Neural progenitor cell (in vitro differentiated cells): ENCODE data around the gene L1TD1. TPM values are rescaled to one million over a fixed set of nuclear protein-coding genes. Genes with fewer than 3 reads are reported as not detected.
"Not testable (repeated sequence)": the region's sequence is repeated elsewhere in the genome, so short reads cannot be mapped to it uniquely, and the experiment has no call there.

ENCODE experiments used
- DNase-seq: peaks from one replicate; pipeline ENCODE4 v3.0.0-alpha.2; 2016; ENCODE audit warnings: low spot score
- H2AFZ ChIP-seq: fragments of 200-600 bp; sonication (generic); replicated peaks from 2 replicates; pipeline ENCODE4 v1.6.1; 2016; ENCODE audit warnings: antibody characterized with exemption
- H3F3A ChIP-seq: fragments of 200-600 bp; sonication (generic); 2 replicates; pipeline ENCODE4 v1.6.1; 2016; ENCODE audit warnings: antibody characterized with exemption, low read depth
- H3K27ac ChIP-seq: fragments of 200-600 bp; sonication (generic); 2 replicates; pipeline ENCODE4 v1.5.1; 2016; ENCODE audit warnings: mild to moderate bottlenecking
- H3K27me3 ChIP-seq: fragments of 200-600 bp; sonication (generic); 2 replicates; pipeline ENCODE4 v1.6.1; 2016; ENCODE audit warnings: mild to moderate bottlenecking, moderate library complexity
- H3K36me3 ChIP-seq: fragments of 200-600 bp; sonication (generic); 2 replicates; pipeline ENCODE4 v1.5.1; 2016
- H3K4me1 ChIP-seq: fragments of 200-600 bp; sonication (generic); 2 replicates; pipeline ENCODE4 v1.6.1; 2016; ENCODE audit warnings: mixed run types
- H3K4me2 ChIP-seq: fragments of 200-600 bp; sonication (generic); 2 replicates; pipeline ENCODE4 v1.6.1; 2016
- H3K4me3 ChIP-seq: fragments of 200-600 bp; sonication (generic); 2 replicates; pipeline ENCODE4 v1.5.1; 2016
- H3K79me2 ChIP-seq: fragments of 200-600 bp; sonication (generic); 2 replicates; pipeline ENCODE4 v1.6.1; 2016; ENCODE audit warnings: low read depth
- H3K9ac ChIP-seq: fragments of 200-600 bp; sonication (generic); 2 replicates; pipeline ENCODE4 v1.6.1; 2016
- H3K9me3 ChIP-seq: fragments of 200-600 bp; sonication (generic); 2 replicates; pipeline ENCODE4 v1.5.1; 2016; ENCODE audit warnings: low read depth
- H4K20me1 ChIP-seq: fragments of 200-600 bp; sonication (generic); 2 replicates; pipeline ENCODE4 v1.6.1; 2016; ENCODE audit warnings: low read depth
- H3K27ac Mint-ChIP-seq: 3 replicates; pipeline ENCODE4 v1.8.0; 2021; ENCODE audit warnings: mixed read lengths
- H3K27me3 Mint-ChIP-seq: 2 replicates; pipeline ENCODE4 v1.8.0; 2022; ENCODE audit warnings: low read depth, mild to moderate bottlenecking, inconsistent platforms, moderate library complexity, mixed read lengths; ENCODE audit not compliant: insufficient read depth
- H3K36me3 Mint-ChIP-seq: 3 replicates; pipeline ENCODE4 v1.8.0; 2021; ENCODE audit warnings: mixed read lengths
- H3K4me1 Mint-ChIP-seq: 3 replicates; pipeline ENCODE4 v1.8.0; 2021; ENCODE audit warnings: mixed read lengths
- H3K4me3 Mint-ChIP-seq: 3 replicates; pipeline ENCODE4 v1.8.0; 2021; ENCODE audit warnings: mild to moderate bottlenecking, moderate library complexity, mixed read lengths
- H3K9me3 Mint-ChIP-seq: 3 replicates; pipeline ENCODE4 v1.8.0; 2020; ENCODE audit warnings: mixed read lengths
- CTCF ChIP-seq: fragments of 200-600 bp; sonication (generic); IDR thresholded peaks from 2 replicates; pipeline ENCODE4 v1.5.1; 2017; ENCODE audit warnings: antibody characterized with exemption, mild to moderate bottlenecking
- EZH2 ChIP-seq: fragments of 200-600 bp; sonication (generic); IDR thresholded peaks from 2 replicates; pipeline ENCODE4 v1.6.1; 2017; ENCODE audit warnings: antibody characterized with exemption, mild to moderate bottlenecking, moderate library complexity
- EZH2phosphoT487 ChIP-seq: fragments of 200-600 bp; sonication (generic); IDR thresholded peaks from 2 replicates; pipeline ENCODE4 v1.6.1; 2017; ENCODE audit warnings: antibody characterized with exemption
- total RNA-seq: library from RNA; depleted of rRNA; stranded (reverse); fragments of >200 nt; gene quantifications from 2 replicates; pipeline ENCODE4 v1.2.3, GENCODE V29; 2015; ENCODE audit warnings: low replicate concordance

L1TD1 gene
- total RNA-seq, 1 donor from 2014 or later, result 15.4 TPM

- Histone ChIP-seq H2AFZ (no peak overlapping the region), H3K4me1 (no peaks in the 10 kb centered on the region), H3K4me2 (no peak overlapping the region), H3K36me3 (peaks cover 14% of the 10 kb centered on the region), H3K4me3 (no peak overlapping the region), H3K9ac (no peak overlapping the region), H3K79me2 (no peaks in the 10 kb centered on the region), H3F3A (no peaks in the 10 kb centered on the region), H4K20me1 (no peaks in the 10 kb centered on the region), H3K27ac (no peak overlapping the region), H3K27me3 (no peaks in the 10 kb centered on the region), H3K9me3 (no peaks in the 10 kb centered on the region)
- H3K27ac Mint-ChIP-seq, result no peak overlapping the region
- TF ChIP-seq EZH2 (no peak), CTCF (no peak), EZH2phosphoT487 (no peak)
- H3K4me1 Mint-ChIP-seq, result no peaks in the 10 kb centered on the region
- no peak overlapping the region for H3K4me3 Mint-ChIP-seq
- peaks cover 5% of the 10 kb centered on the region for H3K27me3 Mint-ChIP-seq
- peaks cover 2% of the 10 kb centered on the region for H3K36me3 Mint-ChIP-seq
- no peak for DNase-seq
- peaks cover 29% of the 10 kb centered on the region for H3K9me3 Mint-ChIP-seq
These were observed 18.6 kb downstream of the L1TD1 start for GRCh38 chr1:62213075-62213914.

- Mint-ChIP-seq H3K36me3 (no peaks in the 10 kb centered on the region), H3K9me3 (peaks cover 5% of the 10 kb centered on the region), H3K4me1 (no peaks in the 10 kb centered on the region), H3K27ac (no peak overlapping the region), H3K27me3 (peaks cover 6% of the 10 kb centered on the region), H3K4me3 (no peak overlapping the region)
- H2AFZ ChIP-seq, result no peak overlapping the region
- no peaks in the 10 kb centered on the region for H3K4me1 ChIP-seq
- no peaks in the 10 kb centered on the region for H3K79me2 ChIP-seq
- no peak overlapping the region for H3K27ac ChIP-seq
- H3K9me3 ChIP-seq, result no peaks in the 10 kb centered on the region
- TF ChIP-seq CTCF (no peak), EZH2 (no peak), EZH2phosphoT487 (no peak)
- H3K9ac ChIP-seq, result no peak overlapping the region
- no peak overlapping the region for H3K4me3 ChIP-seq
- H4K20me1 ChIP-seq, result no peaks in the 10 kb centered on the region
- no peaks in the 10 kb centered on the region for H3F3A ChIP-seq
- H3K4me2 ChIP-seq, result no peak overlapping the region
- DNase-seq, result no peak
- H3K27me3 ChIP-seq, result no peaks in the 10 kb centered on the region
- no peaks in the 10 kb centered on the region for H3K36me3 ChIP-seq
These were observed 24.0 kb downstream of the L1TD1 start for GRCh38 chr1:62218604-62219003.

- H3K27ac Mint-ChIP-seq, H3K4me1 ChIP-seq, H3K36me3 Mint-ChIP-seq, H3K4me2 ChIP-seq, H3K27ac ChIP-seq, H3K9me3 ChIP-seq, H3K4me1 Mint-ChIP-seq, H3K27me3 Mint-ChIP-seq, DNase-seq, H3K27me3 ChIP-seq, H3K4me3 Mint-ChIP-seq, H3F3A ChIP-seq, H2AFZ ChIP-seq, H4K20me1 ChIP-seq, H3K79me2 ChIP-seq, H3K9me3 Mint-ChIP-seq, H3K36me3 ChIP-seq, H3K4me3 ChIP-seq, H3K9ac ChIP-seq: not testable (repeated sequence)
These were observed 25.8 kb downstream of the L1TD1 start for GRCh38 chr1:62220456-62220855.

DNA sequence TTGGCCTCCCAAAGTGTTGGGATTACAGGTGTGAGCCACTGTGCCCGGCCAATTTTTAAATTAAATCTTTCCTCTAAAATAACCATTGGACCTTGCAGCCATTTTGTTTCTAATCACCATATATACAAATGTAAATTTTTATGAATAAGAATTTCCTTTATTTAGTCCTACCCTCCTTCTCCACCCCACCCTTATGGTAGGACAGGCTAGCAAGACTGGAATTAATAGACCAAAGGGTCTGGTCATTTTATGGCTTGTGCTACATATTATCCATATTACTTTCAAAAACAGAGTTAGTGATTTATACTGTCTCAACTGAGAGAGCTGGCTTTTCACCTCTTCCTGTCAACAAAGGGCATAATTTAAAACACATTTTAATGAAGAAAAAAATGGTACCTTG is 26.5 kb downstream of the L1TD1 start:
- TF ChIP-seq EZH2 (no peak), CTCF (no peak), EZH2phosphoT487 (no peak)
- H3K4me3 Mint-ChIP-seq, result no peak overlapping the region

More for the DNA sequence above, 26.5 kb downstream of the L1TD1 start:
- Histone ChIP-seq H3F3A (no peaks in the 10 kb centered on the region), H3K9ac (no peak overlapping the region), H3K4me2 (no peak overlapping the region), H3K27me3 (no peaks in the 10 kb centered on the region), H3K4me3 (no peak overlapping the region), H3K4me1 (no peaks in the 10 kb centered on the region), H3K27ac (no peak overlapping the region), H2AFZ (no peak overlapping the region), H3K79me2 (no peaks in the 10 kb centered on the region), H4K20me1 (no peaks in the 10 kb centered on the region), H3K9me3 (no peaks in the 10 kb centered on the region), H3K36me3 (no peaks in the 10 kb centered on the region)
- no peak for DNase-seq
- H3K27me3 Mint-ChIP-seq, result peaks cover 3% of the 10 kb centered on the region
- no peaks in the 10 kb centered on the region for H3K4me1 Mint-ChIP-seq
- H3K36me3 Mint-ChIP-seq, result no peaks in the 10 kb centered on the region
- H3K27ac Mint-ChIP-seq, result no peak overlapping the region
- peaks cover 3% of the 10 kb centered on the region for H3K9me3 Mint-ChIP-seq
